Measurements from ENCODE around the gene TRMT10A. TPM values are rescaled to one million over a fixed set of nuclear protein-coding genes. Genes with fewer than 3 reads are reported as not detected.
"Not testable (repeated sequence)": the region's sequence is repeated elsewhere in the genome, so short reads cannot be mapped to it uniquely, and the experiment has no call there.

TRMT10A gene
- total RNA-seq, 1 donor from 2014 or later, result 4.9 TPM

GRCh38 chr4:99552872-99553271 lies 11.0 kb downstream of the TRMT10A start:
- no peak for DNase-seq (ENCODE audit: low read depth in 2 of 2)

- no peak for DNase-seq (ENCODE audit: low read depth in 2 of 2)
Observed at GRCh38 chr4:99540277-99540939, 23.4 kb downstream of the TRMT10A start.

DNA sequence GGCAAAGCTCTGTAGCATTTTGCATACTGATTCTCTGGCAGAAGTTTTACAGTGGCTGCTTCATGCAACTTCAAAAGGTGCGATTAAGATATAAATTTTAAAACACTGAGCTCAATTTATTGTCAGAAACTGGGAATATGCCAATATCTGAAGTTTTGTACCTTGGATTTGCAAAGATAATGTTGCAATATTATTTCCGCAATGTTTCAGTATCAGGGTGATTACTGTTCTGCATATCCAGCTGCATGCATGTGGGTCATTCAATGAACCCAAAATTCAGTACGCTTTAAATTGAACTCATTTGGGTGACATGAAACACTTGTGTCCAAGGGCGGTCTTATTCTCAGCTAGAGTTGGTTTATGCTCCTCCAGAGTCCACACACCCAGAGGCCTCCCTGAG lies 26.2 kb downstream of the TRMT10A start:
- DNase-seq (ENCODE audit: low read depth in 2 of 2), result no peak

DNA sequence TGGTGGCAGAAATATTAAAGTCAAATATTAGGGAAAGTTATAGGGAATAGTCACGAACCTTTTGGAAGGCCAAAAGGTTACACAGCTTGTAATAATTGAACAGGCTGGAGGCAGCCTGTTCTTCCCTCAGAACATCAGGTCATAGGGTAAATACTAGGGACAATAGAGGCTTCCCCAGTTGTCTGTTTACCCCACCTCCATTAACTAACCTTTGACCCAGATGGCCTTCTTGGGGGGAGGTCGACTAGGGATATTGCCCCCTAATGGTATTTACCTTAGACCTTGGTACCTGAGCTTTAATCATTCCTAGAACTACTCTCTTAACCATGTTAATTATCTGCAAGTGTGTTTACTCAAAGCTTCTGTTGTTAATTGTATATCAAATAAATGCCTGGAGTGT lies 27.0 kb downstream of the TRMT10A start:
- no peak for DNase-seq (ENCODE audit: low read depth in 2 of 2)

DNA sequence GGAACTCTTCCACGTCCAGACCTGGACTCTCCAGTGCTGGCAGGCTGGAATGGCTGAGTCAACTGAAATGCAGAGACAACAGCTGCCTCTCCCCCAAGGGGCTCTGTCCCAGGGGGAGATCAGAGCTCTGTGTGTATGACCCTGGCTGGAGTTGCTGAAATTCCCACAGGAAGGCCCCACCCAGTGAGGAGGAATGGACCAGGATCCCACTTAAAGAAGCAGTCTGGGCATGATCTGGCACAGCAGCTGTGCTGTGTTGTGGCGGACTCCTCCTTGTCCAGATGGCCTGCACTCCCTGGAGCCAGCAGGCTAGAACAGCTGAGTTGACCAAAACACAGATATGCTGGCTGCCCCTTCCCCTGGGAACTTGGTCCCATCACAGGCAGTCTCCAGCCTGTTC lies 27.6 kb downstream of the TRMT10A start:
- DNase-seq (ENCODE audit: low read depth in 2 of 2), result no peak

DNA sequence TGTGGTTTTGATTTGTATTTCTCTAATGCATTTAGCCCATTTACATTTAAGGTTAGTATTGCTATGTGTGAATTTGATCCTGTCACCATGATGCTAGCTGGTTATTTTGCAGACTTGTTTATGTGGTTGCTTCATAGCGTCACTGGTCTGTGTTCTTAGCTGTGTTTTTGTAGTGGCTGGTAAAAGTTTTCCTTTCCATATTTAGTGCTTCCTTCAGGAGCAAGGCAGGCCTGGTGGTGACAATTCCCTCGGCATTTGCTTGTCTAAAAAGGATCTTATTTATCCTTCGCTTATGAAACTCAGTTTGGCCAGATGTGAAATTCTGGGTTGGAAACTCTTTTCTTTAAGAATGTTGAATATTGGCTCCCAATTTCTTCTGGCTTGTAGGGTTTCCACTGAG lies 29.1 kb downstream of the TRMT10A start:
- DNase-seq (ENCODE audit: low read depth in 2 of 2), result not testable (repeated sequence)

DNA sequence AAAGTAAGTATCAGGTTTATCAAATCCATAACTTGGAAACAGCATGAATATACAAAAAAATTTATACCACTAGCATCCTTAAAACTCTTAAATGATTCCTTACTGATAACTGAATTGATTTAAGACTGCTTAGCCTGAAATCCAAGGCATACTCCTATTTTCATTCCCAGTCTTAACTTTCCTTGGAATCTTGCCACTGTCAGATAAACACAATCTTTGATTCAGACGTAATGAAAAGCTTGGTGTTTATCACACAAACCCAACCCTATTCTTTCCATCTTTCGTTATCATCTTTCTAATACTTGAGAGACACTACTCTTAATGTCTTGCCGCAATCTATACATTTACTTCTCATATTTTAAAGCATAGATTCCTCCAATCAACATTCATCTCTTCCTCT lies 33.9 kb downstream of the TRMT10A start:
- DNase-seq (ENCODE audit: low read depth in 2 of 2), result no peak

DNA sequence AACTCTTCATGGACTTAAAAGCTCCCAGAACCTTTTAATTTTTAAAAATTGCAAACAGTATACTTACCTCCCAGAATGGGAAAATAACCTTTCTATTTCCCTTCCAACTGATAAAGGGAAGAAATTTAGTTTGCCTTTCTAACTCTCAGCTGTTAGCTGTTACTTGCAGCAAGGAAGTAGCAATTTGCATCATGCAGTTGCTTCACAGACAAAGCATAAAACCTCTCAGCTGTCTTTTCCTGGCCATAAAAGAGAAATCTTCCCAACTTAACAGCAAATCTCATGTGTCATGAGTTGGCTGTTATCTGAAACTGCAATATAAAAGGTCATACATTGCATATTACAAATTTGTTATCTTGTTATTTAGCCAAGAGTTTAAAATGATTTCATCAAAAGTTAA lies 34.6 kb downstream of the TRMT10A start:
- DNase-seq (ENCODE audit: low read depth in 2 of 2), result no peak

DNA sequence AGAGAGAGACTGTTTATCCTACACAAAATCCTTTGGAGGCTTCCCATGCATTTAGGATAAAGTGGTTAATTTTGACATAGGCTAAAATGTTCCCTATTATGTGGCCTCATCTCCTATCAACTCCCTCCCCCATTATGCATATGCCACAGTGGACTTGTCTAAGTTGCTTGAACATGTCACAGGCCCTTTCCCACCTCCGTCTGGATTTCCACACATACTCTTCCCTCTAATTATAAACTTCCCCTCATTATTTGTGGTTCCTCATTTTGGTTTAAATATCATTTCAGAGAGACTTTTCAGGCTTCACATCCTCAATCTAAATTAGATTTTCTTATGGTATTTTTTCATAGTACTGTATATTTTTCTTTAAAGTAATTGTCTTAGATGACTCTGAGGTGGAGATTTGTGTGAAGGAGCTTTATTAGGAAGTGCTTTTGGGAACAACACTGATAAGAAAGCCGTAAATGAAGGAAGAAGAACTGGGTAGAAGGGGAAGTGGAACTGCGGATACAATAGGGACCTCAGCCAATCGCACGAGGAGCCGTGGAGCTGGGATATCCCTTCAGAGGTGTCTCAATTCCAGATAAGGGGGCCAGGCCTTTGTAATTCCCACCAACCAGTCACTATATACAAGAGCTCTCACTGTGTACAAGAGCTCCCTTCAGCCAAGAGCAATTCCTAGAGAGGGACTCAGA lies 45.1 kb downstream of the TRMT10A start:
- no peak for DNase-seq (ENCODE audit: low read depth in 2 of 2)

- no peak for DNase-seq (ENCODE audit: low read depth in 2 of 2)
Observed at GRCh38 chr4:99510721-99511120, 53.1 kb downstream of the TRMT10A start, which contains the start of gene C4orf17. Gene C4orf17, plus strand, starts transcription at chr4:99511021. Its CDS starts 2,061 bp downstream, at chr4:99513082.

GRCh38 chr4:99507762-99508161 lies 56.1 kb downstream of the TRMT10A start:
- no peak for DNase-seq (ENCODE audit: low read depth in 2 of 2)

- DNase-seq (ENCODE audit: low read depth in 2 of 2), result no peak
Observed at GRCh38 chr4:99507349-99507748, 56.5 kb downstream of the TRMT10A start.

DNA sequence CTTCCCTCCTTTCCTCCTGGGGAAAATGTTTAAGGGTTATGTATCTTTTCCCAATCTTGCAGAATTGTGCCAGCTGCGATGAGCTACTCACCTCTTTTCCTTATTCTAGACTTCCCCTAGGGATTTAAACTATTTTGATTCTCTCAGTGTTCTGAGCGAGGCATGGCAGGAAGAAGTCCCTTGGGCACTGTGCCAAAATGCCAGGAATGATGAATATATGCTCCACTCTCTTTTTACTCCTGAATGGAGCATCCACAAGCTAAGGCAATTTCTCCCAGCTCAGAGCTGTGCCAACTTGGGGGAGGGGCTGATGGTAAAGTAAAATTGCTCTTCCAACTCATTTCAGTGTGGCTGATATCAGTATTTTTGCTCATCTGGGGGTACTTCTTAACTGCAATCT lies 57.1 kb downstream of the TRMT10A start:
- DNase-seq (ENCODE audit: low read depth in 2 of 2), result peak in 1 of 2 donors; percentile 4

- DNase-seq (ENCODE audit: low read depth in 2 of 2), result no peak
Observed at GRCh38 chr4:99504804-99505502, 58.9 kb downstream of the TRMT10A start.

Other genes with a start within 250 kb of the TRMT10A start
- 0.13 TPM in 2 replicates for gene ADH1B, start 242.6 kb downstream of the TRMT10A start, total RNA-seq
- not detected in 2 replicates for gene ADH1C, start 211.3 kb downstream of the TRMT10A start, total RNA-seq
- 0.13 TPM in 1 of 2 replicates, not detected in the other for gene ADH7, start 128.7 kb downstream of the TRMT10A start, total RNA-seq
- not detected in 2 replicates for gene C4orf17, start 53.0 kb downstream of the TRMT10A start, total RNA-seq
- gene MTTP, start 10.8 kb upstream of the TRMT10A start, total RNA-seq, result not detected in 2 replicates
- gene C4orf54, start 93.8 kb upstream of the TRMT10A start, total RNA-seq, result under 0.01 TPM in 2 replicates